GM12878 (cell line): ENCODE results near the gene BTBD19. TPM values are rescaled to one million over a fixed set of nuclear protein-coding genes. Genes with fewer than 3 reads are reported as not detected.

ENCODE experiments used
- ATAC-seq: fragments of 200-7000 bp; cut with Tn5 transposase; 3 replicates; pipeline ENCODE4 v1.9.1; 2020; ENCODE audit warnings: mild to moderate bottlenecking, moderate library complexity
- BruUV-seq: library from RNA; stranded (reverse); fragments of 400-500 nt; replicated peaks from 2 replicates; lab custom pipeline; 2021; lab: Mats Ljungman, UMichigan
- CTCF ChIA-PET: fragments of 300-600 bp; sonication (Branson Sonifier 250); formaldehyde crosslinking; extraction: SDS; loops from one replicate; lab custom pipeline; 2021; ENCODE audit warnings: inconsistent platforms; lab: Yijun Ruan, JAX
- POLR2A ChIA-PET: fragments of 350-600 bp; formaldehyde crosslinking; extraction: SDS; loops from one replicate; lab custom pipeline; 2021; ENCODE audit warnings: inconsistent platforms; lab: Charles Lee
- RAD21 ChIA-PET: fragments of 300-600 bp; sonication (Branson Sonifier 250); formaldehyde crosslinking; loops from one replicate; lab custom pipeline; 2023; ENCODE audit warnings: antibody characterized with exemption; ENCODE audit not compliant: unreplicated experiment; lab: Charles Lee
- SMC1A ChIA-PET: fragments of 300-600 bp; sonication (Branson Sonifier 250); formaldehyde crosslinking; loops from one replicate; lab custom pipeline; 2023; ENCODE audit not compliant: unreplicated experiment, uncharacterized antibody; lab: Charles Lee
- DNase-seq: peaks from one replicate; pipeline ENCODE4 v3.0.0-alpha.2; 2011; ENCODE audit warnings: low read depth, low spot score
- FAIRE-seq: peaks from 3 replicates; lab custom pipeline; 2011; peaks lifted over from hg19 to GRCh38; lab: Jason Lieb, UNC
- H2AFZ ChIP-seq: 2 replicates; pipeline ENCODE4 v1.6.0; 2011; ENCODE audit warnings: low read depth, low read length, control low read depth; ENCODE audit not compliant: control insufficient read depth
- H3K27ac ChIP-seq: 2 replicates; pipeline ENCODE4 v1.5.1; 2011; ENCODE audit warnings: control low read depth; ENCODE audit not compliant: control insufficient read depth, insufficient read depth
- H3K27me3 ChIP-seq, 2 experiments: replicated peaks in 1 of 2; 2 replicates each; pipeline versions ENCODE4 v1.6.0 to v1.6.1; 2011; ENCODE audit warnings: low read length in 1 of 2; ENCODE audit not compliant: control insufficient read depth in 2 of 2, insufficient read depth in 2 of 2
- H3K36me3 ChIP-seq, 2 experiments: 2 replicates each; pipeline ENCODE4 v1.5.1; 2011; ENCODE audit warnings: low read length in 1 of 2; ENCODE audit not compliant: control insufficient read depth in 2 of 2, insufficient read depth in 2 of 2
- H3K4me1 ChIP-seq: 2 replicates; pipeline ENCODE4 v1.6.1; 2011; ENCODE audit warnings: mild to moderate bottlenecking, low read length, moderate library complexity, mixed read lengths; ENCODE audit not compliant: control insufficient read depth, insufficient read depth
- H3K4me2 ChIP-seq: 2 replicates; pipeline ENCODE4 v1.6.0; 2011; ENCODE audit warnings: control low read depth; ENCODE audit not compliant: control insufficient read depth, insufficient read depth
- H3K4me3 ChIP-seq: fragments of 200-600 bp; sonication (generic); 2 replicates; pipeline ENCODE4 v1.5.1; 2016
- H3K79me2 ChIP-seq: 2 replicates; pipeline ENCODE4 v1.6.0; 2011; ENCODE audit warnings: low read length; ENCODE audit not compliant: control insufficient read depth, insufficient read depth
- H3K9ac ChIP-seq: 2 replicates; pipeline ENCODE4 v1.8.0; 2011; ENCODE audit warnings: low read length, control low read depth, mixed read lengths; ENCODE audit not compliant: control insufficient read depth, insufficient read depth
- H3K9me3 ChIP-seq: replicated peaks from 3 replicates; pipeline ENCODE4 v1.5.1; 2011; ENCODE audit warnings: mild to moderate bottlenecking, low read length; ENCODE audit not compliant: control insufficient read depth, insufficient read depth
- H4K20me1 ChIP-seq: 2 replicates; pipeline ENCODE4 v1.6.0; 2011; ENCODE audit not compliant: control insufficient read depth, insufficient read depth
- CBX5 ChIP-seq: sonication (generic); IDR thresholded peaks from 2 replicates; pipeline ENCODE4 v1.6.1; 2016; ENCODE audit warnings: low read depth, moderate library complexity, mild to moderate bottlenecking, inconsistent platforms
- NFIC ChIP-seq: IDR thresholded peaks from 2 replicates; pipeline ENCODE4 v1.6.1; 2012; ENCODE audit warnings: low read depth, mild to moderate bottlenecking, inconsistent platforms, low read length, moderate library complexity
- ZNF384 ChIP-seq: IDR thresholded peaks from 2 replicates; pipeline ENCODE4 v1.6.1; 2012; ENCODE audit warnings: low read depth, mild to moderate bottlenecking, low read length, improper control_type of control experiment, borderline replicate concordance
- WGBS: methylation state at CpG from one replicate; pipeline ENCODE4 v1.1.6; 2016; ENCODE audit warnings: low lambda C conversion rate; ENCODE audit not compliant: insufficient replicate concordance, insufficient coverage; ENCODE audit errors: missing lambda C conversion rate; 5-methylcytosine and 5-hydroxymethylcytosine counted together
- in situ Hi-C: fragments of 300-500 bp; cut with MboI; formaldehyde crosslinking; loops from 9 replicates; pipeline ENCODE4 v1.14.3; 2018; ENCODE audit warnings: mixed read lengths
- intact Hi-C: fragments of 100-400 bp; cut with micrococcal nuclease; formaldehyde crosslinking; loops from one replicate; pipeline ENCODE4 v1.14.2; 2022; ENCODE audit not compliant: unreplicated experiment
- polyA plus RNA-seq, 11 experiments: library from polyadenylated mRNA; depleted of rRNA in 4 of 11; unstranded in 6 of 11; stranded (reverse) in 5 of 11; fragments of >200 nt; fragmentation: Nextera tagmentation in 4 of 11; fragmentation: Illumina TruSeq in 1 of 11; extraction: Ambion mirVana in 4 of 11; extraction: Trizol in 1 of 11; gene quantifications; 1 replicate in 1 of 11; 2 replicates in 10 of 11; pipeline versions ENCODE4 v1.2.1 to v1.2.3, GENCODE V29; 2011 to 2016; ENCODE audit warnings: inconsistent platforms in 2 of 11, missing spikeins in 2 of 11, low read depth in 1 of 11
- total RNA-seq, 4 experiments: library from RNA; depleted of rRNA in 3 of 4; stranded (reverse); fragments of >200 nt in 3 of 4; fragmentation: Illumina TruSeq in 1 of 4; extraction: Trizol in 1 of 4; gene quantifications; 2 replicates each; pipeline versions ENCODE4 v1.2.1 to v1.2.3, GENCODE V29; 2013 to 2021
- TF ChIP-seq, protein P1 (sequence below): IDR thresholded peaks from 2 replicates; pipeline ENCODE4 v1.6.1; 2011; ENCODE audit warnings: low read depth, low read length, improper control_type of control experiment, borderline replicate concordance
- TF ChIP-seq, protein P2 (sequence below): IDR thresholded peaks from 2 replicates; pipeline ENCODE4 v1.6.1; 2011; ENCODE audit warnings: mild to moderate bottlenecking, low read depth, low read length, moderate library complexity; ENCODE audit not compliant: insufficient replicate concordance

BTBD19 gene
- total and polyA plus RNA-seq, 10 of the 15 experiments (the other 5 are each of a cell fraction or from before 2014, with no cell fraction given) = 0.13 to 2.7 (median 0.42) TPM

DNA sequence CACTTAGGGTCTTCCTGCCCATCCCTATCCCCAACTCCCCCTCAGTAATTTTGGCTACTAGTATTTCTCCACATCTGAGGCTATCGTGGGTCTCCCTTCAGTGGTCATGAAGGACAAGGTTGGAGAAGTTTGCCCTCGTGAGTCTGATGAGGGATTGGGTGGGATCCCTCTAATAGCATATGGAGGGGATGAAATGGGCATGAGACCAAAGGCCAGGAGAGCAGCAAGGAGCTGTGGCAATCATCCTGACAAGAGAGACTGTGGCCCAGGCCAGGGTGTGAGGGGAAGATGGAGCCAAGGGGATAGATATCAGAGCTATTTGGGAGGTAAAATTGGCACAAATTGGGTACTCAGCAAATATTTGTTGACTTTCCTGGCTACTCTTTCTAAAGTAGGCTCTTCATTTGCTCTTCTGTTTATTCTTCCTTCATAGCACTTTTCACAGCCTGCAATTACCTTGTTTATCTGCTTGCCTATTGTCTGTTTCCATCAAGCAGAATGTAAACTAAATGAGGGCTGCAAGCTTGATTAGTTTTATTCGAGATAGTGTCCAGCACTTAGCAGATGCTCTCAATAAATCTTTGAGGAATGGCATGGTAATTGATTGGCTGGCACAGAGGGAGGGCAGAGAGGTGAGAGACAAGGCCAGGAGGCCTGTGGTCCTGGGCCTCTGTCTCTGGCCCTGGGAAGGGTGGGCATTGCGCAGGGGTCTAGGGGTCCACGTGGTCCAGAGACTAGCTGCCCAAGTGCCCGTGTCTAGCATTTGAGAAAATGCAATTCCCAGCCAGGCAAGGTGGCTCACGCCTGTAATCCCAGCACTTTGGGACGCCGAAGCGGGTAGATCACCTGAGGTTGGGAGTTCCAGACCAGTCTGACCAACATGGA is 9.6 kb upstream of the BTBD19 start:
- TF ChIP-seq NFIC = no peak
- TF ChIP-seq, protein P1, sequence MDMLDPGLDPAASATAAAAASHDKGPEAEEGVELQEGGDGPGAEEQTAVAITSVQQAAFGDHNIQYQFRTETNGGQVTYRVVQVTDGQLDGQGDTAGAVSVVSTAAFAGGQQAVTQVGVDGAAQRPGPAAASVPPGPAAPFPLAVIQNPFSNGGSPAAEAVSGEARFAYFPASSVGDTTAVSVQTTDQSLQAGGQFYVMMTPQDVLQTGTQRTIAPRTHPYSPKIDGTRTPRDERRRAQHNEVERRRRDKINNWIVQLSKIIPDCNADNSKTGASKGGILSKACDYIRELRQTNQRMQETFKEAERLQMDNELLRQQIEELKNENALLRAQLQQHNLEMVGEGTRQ = no peak
- TF ChIP-seq CBX5 = no peak
- TF ChIP-seq, protein P2, sequence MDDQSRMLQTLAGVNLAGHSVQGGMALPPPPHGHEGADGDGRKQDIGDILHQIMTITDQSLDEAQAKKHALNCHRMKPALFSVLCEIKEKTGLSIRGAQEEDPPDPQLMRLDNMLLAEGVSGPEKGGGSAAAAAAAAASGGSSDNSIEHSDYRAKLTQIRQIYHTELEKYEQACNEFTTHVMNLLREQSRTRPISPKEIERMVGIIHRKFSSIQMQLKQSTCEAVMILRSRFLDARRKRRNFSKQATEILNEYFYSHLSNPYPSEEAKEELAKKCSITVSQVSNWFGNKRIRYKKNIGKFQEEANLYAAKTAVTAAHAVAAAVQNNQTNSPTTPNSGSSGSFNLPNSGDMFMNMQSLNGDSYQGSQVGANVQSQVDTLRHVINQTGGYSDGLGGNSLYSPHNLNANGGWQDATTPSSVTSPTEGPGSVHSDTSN = no peak
- no peak for TF ChIP-seq ZNF384
- peaks cover 11% of the 10 kb centered on the region for H3K4me1 ChIP-seq
- H3K9me3 ChIP-seq = no peaks in the 10 kb centered on the region
- no peak overlapping the region for H3K4me2 ChIP-seq
- peak overlapping the region; percentile 49 for H2AFZ ChIP-seq
- WGBS = 92% methylated on average over 9 of the region's 10 CpGs
- H3K27me3 ChIP-seq = no peaks in the 10 kb centered on the region
- SMC1A ChIA-PET = interaction anchor here (0.9 to 2.1 kb wide), 4 partner anchors 9 to 214 kb away, joined by 3 to 6 read pairs (median 4); partner anchors contain the start of genes BTBD19 and UROD
- DNase-seq (no peak), FAIRE-seq (no peak), ATAC-seq (no peak)
- in situ Hi-C loops (no loop called here), intact Hi-C loops (no loop called here)
- RAD21 ChIA-PET = interaction anchor here (0.6 to 1.1 kb wide), 3 partner anchors 11 to 761 kb away, joined by 3 to 4 read pairs (median 3); no protein-coding TSS in a partner anchor
- BruUV-seq = no TSS peak
- H3K79me2 ChIP-seq = peaks cover 21% of the 10 kb centered on the region
- no peak overlapping the region for H3K9ac ChIP-seq
- no peak overlapping the region for H3K4me3 ChIP-seq
- no peak overlapping the region for H3K27ac ChIP-seq
- CTCF ChIA-PET = interaction anchor here (0.6 to 3.5 kb wide), 14 partner anchors 10 to 597 kb away, joined by 3 to 47 read pairs (median 6); partner anchors contain the start of genes BTBD19, HECTD3, RNU5D-1 and RPS8
- POLR2A ChIA-PET = interaction anchor here (0.6 to 6.9 kb wide), 7 partner anchors 10 to 213 kb away, joined by 3 to 59 read pairs (median 3); partner anchors contain the start of genes BTBD19, DYNLT4 and UROD
- H3K36me3 ChIP-seq = peaks cover 3 to 5% of the 10 kb centered on the region in 2 experiments
- no peaks in the 10 kb centered on the region for H4K20me1 ChIP-seq
